HG02970 (cell line): ENCODE data around the gene PDE4DIP.
"Not testable (repeated sequence)": the region's sequence is repeated elsewhere in the genome, so short reads cannot be mapped to it uniquely, and the experiment has no call there.

Experiments used
- ATAC-seq: cut with Tn5 transposase; IDR thresholded peaks from one replicate; pipeline ENCODE4 v1.9.1; 2021; ENCODE audit warnings: mild to moderate bottlenecking, moderate library complexity, moderate number of reproducible peaks; ENCODE audit not compliant: unreplicated experiment, low FRiP score

The PDE4DIP gene

GRCh38 chr1:148966084-148966483 lies 121.9 kb downstream of the PDE4DIP start:
- ATAC-seq = not testable (repeated sequence)

- not testable (repeated sequence) for ATAC-seq
These were observed 123.4 kb downstream of the PDE4DIP start for GRCh38 chr1:148967580-148967979.

GRCh38 chr1:148968682-148969081 lies 124.5 kb downstream of the PDE4DIP start:
- not testable (repeated sequence) for ATAC-seq

- ATAC-seq = not testable (repeated sequence)
These were observed 124.9 kb downstream of the PDE4DIP start for GRCh38 chr1:148969126-148969525.

GRCh38 chr1:148975453-148975852 lies 131.2 kb downstream of the PDE4DIP start:
- not testable (repeated sequence) for ATAC-seq

GRCh38 chr1:148975866-148976537 lies 131.8 kb downstream of the PDE4DIP start:
- ATAC-seq = not testable (repeated sequence)

GRCh38 chr1:148977785-148978184 lies 133.6 kb downstream of the PDE4DIP start:
- not testable (repeated sequence) for ATAC-seq

- ATAC-seq = not testable (repeated sequence)
These were observed 145.2 kb downstream of the PDE4DIP start for GRCh38 chr1:148989378-148989777.

GRCh38 chr1:148990233-148990788 lies 146.1 kb downstream of the PDE4DIP start:
- not testable (repeated sequence) for ATAC-seq

- not testable (repeated sequence) for ATAC-seq
These were observed 147.6 kb downstream of the PDE4DIP start for GRCh38 chr1:148991818-148992217.

GRCh38 chr1:148992364-148992763 lies 148.1 kb downstream of the PDE4DIP start:
- not testable (repeated sequence) for ATAC-seq

- ATAC-seq = not testable (repeated sequence)
These were observed 152.4 kb downstream of the PDE4DIP start for GRCh38 chr1:148996449-148997224.

GRCh38 chr1:148997405-148997804 lies 153.2 kb downstream of the PDE4DIP start:
- not testable (repeated sequence) for ATAC-seq

GRCh38 chr1:149002664-149003063 lies 158.4 kb downstream of the PDE4DIP start:
- ATAC-seq = not testable (repeated sequence)

GRCh38 chr1:149008326-149008725 lies 164.1 kb downstream of the PDE4DIP start:
- ATAC-seq = not testable (repeated sequence)

GRCh38 chr1:149008769-149009168 lies 164.5 kb downstream of the PDE4DIP start:
- not testable (repeated sequence) for ATAC-seq

- ATAC-seq = not testable (repeated sequence)
These were observed 165.5 kb downstream of the PDE4DIP start for GRCh38 chr1:149009761-149010160.

GRCh38 chr1:149012599-149012998 lies 168.4 kb downstream of the PDE4DIP start:
- ATAC-seq = not testable (repeated sequence)

- not testable (repeated sequence) for ATAC-seq
These were observed 169.3 kb downstream of the PDE4DIP start for GRCh38 chr1:149013513-149013912.

GRCh38 chr1:149015522-149015921 lies 171.3 kb downstream of the PDE4DIP start:
- not testable (repeated sequence) for ATAC-seq

GRCh38 chr1:149016626-149017025 lies 172.4 kb downstream of the PDE4DIP start:
- not testable (repeated sequence) for ATAC-seq
